ENCODE results near the gene MRPS18B. TPM values are rescaled to one million over a fixed set of nuclear protein-coding genes. Genes with fewer than 3 reads are reported as not detected.

The MRPS18B gene
- total and polyA plus RNA-seq, 2 donors (not counting 1 experiment from before 2014, with no cell fraction given) = 35.9 to 38.8 TPM

DNA sequence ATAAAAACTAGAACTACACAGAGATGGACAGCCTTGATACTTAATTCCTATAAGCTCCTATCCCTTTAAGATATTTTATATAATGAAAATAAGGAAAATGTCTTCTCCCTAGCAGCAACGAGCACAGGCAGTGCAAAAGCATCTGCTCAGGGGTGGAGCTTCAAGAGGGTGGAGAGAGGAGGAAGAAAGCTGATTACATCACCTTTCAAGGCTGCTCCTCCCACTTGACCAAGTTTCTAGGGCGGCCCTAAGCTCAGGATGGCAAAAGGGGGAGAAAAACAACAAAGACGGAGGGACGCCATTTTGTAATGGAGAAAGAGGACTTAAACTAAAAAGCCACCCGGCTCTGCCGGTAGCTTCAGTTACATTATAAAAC, 2.8 kb upstream of the MRPS18B start:
- TF ChIP-seq, protein P1, sequence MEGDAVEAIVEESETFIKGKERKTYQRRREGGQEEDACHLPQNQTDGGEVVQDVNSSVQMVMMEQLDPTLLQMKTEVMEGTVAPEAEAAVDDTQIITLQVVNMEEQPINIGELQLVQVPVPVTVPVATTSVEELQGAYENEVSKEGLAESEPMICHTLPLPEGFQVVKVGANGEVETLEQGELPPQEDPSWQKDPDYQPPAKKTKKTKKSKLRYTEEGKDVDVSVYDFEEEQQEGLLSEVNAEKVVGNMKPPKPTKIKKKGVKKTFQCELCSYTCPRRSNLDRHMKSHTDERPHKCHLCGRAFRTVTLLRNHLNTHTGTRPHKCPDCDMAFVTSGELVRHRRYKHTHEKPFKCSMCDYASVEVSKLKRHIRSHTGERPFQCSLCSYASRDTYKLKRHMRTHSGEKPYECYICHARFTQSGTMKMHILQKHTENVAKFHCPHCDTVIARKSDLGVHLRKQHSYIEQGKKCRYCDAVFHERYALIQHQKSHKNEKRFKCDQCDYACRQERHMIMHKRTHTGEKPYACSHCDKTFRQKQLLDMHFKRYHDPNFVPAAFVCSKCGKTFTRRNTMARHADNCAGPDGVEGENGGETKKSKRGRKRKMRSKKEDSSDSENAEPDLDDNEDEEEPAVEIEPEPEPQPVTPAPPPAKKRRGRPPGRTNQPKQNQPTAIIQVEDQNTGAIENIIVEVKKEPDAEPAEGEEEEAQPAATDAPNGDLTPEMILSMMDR (IDR thresholded peaks at IDR 0.05) = no peak
- TF ChIP-seq EZH2 (IDR thresholded peaks at IDR 0.05; ENCODE audit: borderline replicate concordance, insufficient read depth, low read depth, low read length, poor library complexity, severe bottlenecking) = no peak
- Histone ChIP-seq H3K9ac (ENCODE audit: low read length) (peak overlapping the region; percentile 100), H3K9me3 (ENCODE audit: control extremely low read depth in 1 of 3, control insufficient read depth in 2 of 3, insufficient read depth in 1 of 3, low read length in 2 of 3) (no peaks in the 10 kb centered on the region), H3K4me2 (replicated peaks; ENCODE audit: low read depth, low read length, poor library complexity, severe bottlenecking) (peak overlapping the region; percentile 82), H3K36me3 (replicated peaks in 1 of 2; ENCODE audit: control extremely low read depth in 1 of 2, control insufficient read depth in 1 of 2, extremely low read depth in 1 of 2, insufficient read depth in 2 of 2, low read length in 1 of 2) (peaks cover 4 to 20% of the 10 kb centered on the region in 2 experiments), H4K20me1 (ENCODE audit: control insufficient read depth, insufficient read depth, low read length, poor library complexity, severe bottlenecking) (peaks cover 3% of the 10 kb centered on the region), H3K27ac (ENCODE audit: low read length in 2 of 2) (peak overlapping the region; percentile 99), H2AFZ (ENCODE audit: insufficient read depth, low read depth, low read length, poor library complexity, severe bottlenecking) (peak overlapping the region; percentile 40), H3K79me2 (ENCODE audit: control insufficient read depth, insufficient read depth, low read length) (peaks cover 79% of the 10 kb centered on the region), H3K4me3 (ENCODE audit: control extremely low read depth in 1 of 5, extremely low read depth in 1 of 5, insufficient read depth in 1 of 5, low read depth in 2 of 5, low read length in 4 of 5) (peak overlapping the region; percentile 89 to 100 (median 98)), H3K27me3 (replicated peaks in 1 of 4; ENCODE audit: control extremely low read depth in 1 of 4, control insufficient read depth in 3 of 4, insufficient read depth in 4 of 4, low read length in 3 of 4) (no peaks in the 10 kb centered on the region), H3K4me1 (ENCODE audit: control insufficient read depth in 2 of 2, insufficient read depth in 2 of 2, low read length in 2 of 2) (peaks cover 41 to 46% of the 10 kb centered on the region in 2 donors)
- CTCF ChIA-PET = interaction anchor here (0.6 to 4.8 kb wide), 18 partner anchors 10 to 1037 kb away, joined by 3 to 41 read pairs (median 4); partner anchors contain the start of genes DHX16 and MDC1
- H3K4me3 Mint-ChIP-seq = peak overlapping the region; percentile 92
- WGBS (ENCODE audit: insufficient coverage) = no CpG with 5 or more reads among the region's 6 CpGs
- POLR2A ChIA-PET = interaction anchor here (0.6 to 4.0 kb wide), 27 partner anchors 12 to 1730 kb away, joined by 3 to 22 read pairs (median 5); partner anchors contain the start of genes ABCF1, ATAT1, C6orf136 and DHX16
- intact Hi-C loops (cut with micrococcal nuclease) = loop anchor here (2.0 to 10.0 kb wide), 4 partner anchors 18 to 740 kb away; partner anchors contain the start of genes GTF2H4 and HLA-B
- no peaks in the 10 kb centered on the region for H3K27me3 Mint-ChIP-seq
- DNase-seq = peak; percentile 95
- ATAC-seq (ENCODE audit: low read depth) = peak; percentile 52
- no peaks in the 10 kb centered on the region for H3K9me3 Mint-ChIP-seq (ENCODE audit: insufficient read depth)
- H3K4me1 Mint-ChIP-seq = peaks cover 58% of the 10 kb centered on the region
- H3K27ac Mint-ChIP-seq = peak overlapping the region; percentile 100
